SK-N-SH (cell line): ENCODE measurements around the gene LGALS8. TPM values are rescaled to one million over a fixed set of nuclear protein-coding genes. Genes with fewer than 3 reads are reported as not detected.

Experiments
- CTCF ChIA-PET: fragments of 300-600, 350-600 bp; formaldehyde crosslinking; extraction: SDS; loops from one replicate; lab custom pipeline; 2021; lab: Yijun Ruan, JAX
- POLR2A ChIA-PET: fragments of 350-600 bp; sonication (Branson Sonifier 250); formaldehyde crosslinking; extraction: SDS; loops from one replicate; lab custom pipeline; 2020; ENCODE audit warnings: antibody characterized with exemption, inconsistent platforms; lab: Yijun Ruan, JAX
- DNase-seq: peaks from one replicate; pipeline ENCODE4 v3.0.0; 2012
- H2AFZ ChIP-seq: fragments of 200-600 bp; sonication (generic); 2 replicates; pipeline ENCODE4 v1.8.1; 2016; ENCODE audit warnings: antibody characterized with exemption, mild to moderate bottlenecking, low read depth
- H3F3A ChIP-seq: fragments of 200-600 bp; sonication (generic); replicated peaks from 2 replicates; pipeline ENCODE3; 2016; ENCODE audit warnings: antibody characterized with exemption, mild to moderate bottlenecking; ENCODE audit not compliant: insufficient read depth
- H3K27ac ChIP-seq, 2 experiments: fragments of 200-500 bp in 1 of 2; fragments of 200-600 bp in 1 of 2; sonication (Bioruptor generic) in 1 of 2; sonication (generic), shearing (Covaris generic) in 1 of 2; 2 replicates each; pipeline versions ENCODE4 v1.5.1 to v1.6.1; 2014 to 2016; ENCODE audit warnings: low read depth in 2 of 2, inconsistent platforms in 1 of 2, low read length in 1 of 2, mild to moderate bottlenecking in 1 of 2, mixed read lengths in 1 of 2
- H3K27me3 ChIP-seq: fragments of 200-600 bp; sonication (generic), shearing (Covaris generic); 2 replicates; pipeline ENCODE4 v1.6.1; 2016; ENCODE audit warnings: mixed run types; ENCODE audit not compliant: insufficient read depth
- H3K36me3 ChIP-seq, 2 experiments: fragments of 200-500 bp in 1 of 2; fragments of 200-600 bp in 1 of 2; sonication (Bioruptor generic) in 1 of 2; sonication (generic) in 1 of 2; replicated peaks in 1 of 2; 2 replicates each; pipeline versions ENCODE3 to v1.5.1; 2014 to 2016; ENCODE audit warnings: low read length in 1 of 2, mild to moderate bottlenecking in 1 of 2; ENCODE audit not compliant: insufficient read depth in 2 of 2, control insufficient read depth in 1 of 2
- H3K4me1 ChIP-seq, 2 experiments: fragments of 200-500 bp in 1 of 2; fragments of 200-600 bp in 1 of 2; sonication (Bioruptor generic) in 1 of 2; sonication (generic), shearing (Covaris generic) in 1 of 2; 2 replicates each; pipeline versions ENCODE4 v1.5.1 to v1.6.1; 2014 to 2016; ENCODE audit warnings: low read depth in 1 of 2, low read length in 1 of 2, mixed run types in 1 of 2; ENCODE audit not compliant: insufficient read depth in 2 of 2, control insufficient read depth in 1 of 2
- H3K4me2 ChIP-seq: fragments of 200-600 bp; sonication (generic), shearing (Covaris generic); 2 replicates; pipeline ENCODE4 v1.6.1; 2017; ENCODE audit warnings: mixed run types
- H3K4me3 ChIP-seq, 2 experiments: fragments of 200-500 bp in 1 of 2; fragments of 200-600 bp in 1 of 2; sonication (Bioruptor generic) in 1 of 2; sonication (generic), shearing (Covaris generic) in 1 of 2; 2 replicates each; pipeline versions ENCODE4 v1.5.1 to v1.8.1; 2014 to 2016; ENCODE audit warnings: low read depth in 2 of 2, inconsistent platforms in 1 of 2, low read length in 1 of 2, mild to moderate bottlenecking in 1 of 2, mixed read lengths in 1 of 2, moderate library complexity in 1 of 2
- H3K79me2 ChIP-seq: fragments of 200-600 bp; sonication (generic); 2 replicates; pipeline ENCODE4 v1.8.1; 2017; ENCODE audit warnings: mild to moderate bottlenecking; ENCODE audit not compliant: insufficient read depth
- H3K9ac ChIP-seq: fragments of 200-600 bp; sonication (generic); 2 replicates; pipeline ENCODE4 v1.6.1; 2017; ENCODE audit warnings: mixed run types
- H3K9me2 ChIP-seq: fragments of 200-600 bp; sonication (generic); 2 replicates; pipeline ENCODE4 v1.6.1; 2017; ENCODE audit warnings: mixed run types
- H3K9me3 ChIP-seq: fragments of 200-600 bp; sonication (generic); 2 replicates; pipeline ENCODE4 v1.6.1; 2017; ENCODE audit warnings: mixed run types, mild to moderate bottlenecking, moderate library complexity
- H4K20me1 ChIP-seq: fragments of 200-600 bp; sonication (generic); 2 replicates; pipeline ENCODE4 v1.6.1; 2017; ENCODE audit warnings: mild to moderate bottlenecking, mixed run types; ENCODE audit not compliant: insufficient read depth
- CTCF ChIP-seq: fragments of 200-600 bp; sonication (generic); IDR thresholded peaks from 2 replicates; pipeline ENCODE4 v1.6.1; 2017; ENCODE audit warnings: antibody characterized with exemption, mild to moderate bottlenecking, moderate library complexity
- EP300 ChIP-seq, 2 experiments: IDR thresholded peaks; 2 replicates each; pipeline versions ENCODE4 v1.4.0 to v1.6.1; 2012; ENCODE audit warnings: borderline replicate concordance in 1 of 2, low read depth in 1 of 2, low read length in 1 of 2
- FOSL2 ChIP-seq: IDR thresholded peaks from 2 replicates; pipeline ENCODE4 v1.4.0; 2012; ENCODE audit warnings: low read depth, mild to moderate bottlenecking, moderate library complexity, borderline replicate concordance
- FOXM1 ChIP-seq: IDR thresholded peaks from 2 replicates; pipeline ENCODE4 v1.4.0; 2012; ENCODE audit warnings: low read depth, mild to moderate bottlenecking
- GATA2 ChIP-seq: sonication (generic); formaldehyde crosslinking; IDR thresholded peaks from 2 replicates; pipeline ENCODE4 v1.5.0; 2020; ENCODE audit warnings: mild to moderate bottlenecking, missing genetic modification reagents
- MXI1 ChIP-seq: IDR thresholded peaks from 2 replicates; pipeline ENCODE4 v1.6.1; 2012; ENCODE audit warnings: mild to moderate bottlenecking, low read depth, low read length, improper control_type of control experiment
- NFIC ChIP-seq: IDR thresholded peaks from 2 replicates; pipeline ENCODE4 v1.4.0; 2012; ENCODE audit warnings: borderline replicate concordance
- POLR2AphosphoS5 ChIP-seq: IDR thresholded peaks from 2 replicates; pipeline ENCODE4 v1.6.1; 2012; ENCODE audit warnings: low read depth, low read length
- RAD21 ChIP-seq: IDR thresholded peaks from 2 replicates; pipeline ENCODE4 v1.6.1; 2012; ENCODE audit warnings: mild to moderate bottlenecking, low read length
- RCOR1 ChIP-seq: fragments of 150-350 bp; IDR thresholded peaks from 2 replicates; pipeline ENCODE4 v1.6.1; 2017; ENCODE audit warnings: antibody characterized with exemption, low read length
- REST ChIP-seq: IDR thresholded peaks from 2 replicates; pipeline ENCODE4 v1.6.1; 2012; ENCODE audit warnings: mild to moderate bottlenecking, low read depth, low read length, moderate library complexity
- RFX5 ChIP-seq: IDR thresholded peaks from 2 replicates; pipeline ENCODE4 v1.6.1; 2012; ENCODE audit warnings: mild to moderate bottlenecking, improper control_type of control experiment, low read length
- SIN3A ChIP-seq: IDR thresholded peaks from 2 replicates; pipeline ENCODE4 v1.6.1; 2012; ENCODE audit warnings: low read depth, mild to moderate bottlenecking, low read length, moderate library complexity, borderline replicate concordance
- SMC3 ChIP-seq: IDR thresholded peaks from 2 replicates; pipeline ENCODE4 v1.6.1; 2012; ENCODE audit warnings: low read depth, low read length, improper control_type of control experiment
- TCF12 ChIP-seq: IDR thresholded peaks from 2 replicates; pipeline ENCODE4 v1.4.0; 2012
- USF1 ChIP-seq: IDR thresholded peaks from 2 replicates; pipeline ENCODE4 v1.4.0; 2012; ENCODE audit warnings: low read depth, borderline replicate concordance
- YY1 ChIP-seq: IDR thresholded peaks from 2 replicates; pipeline ENCODE4 v1.4.0; 2012; ENCODE audit warnings: low read depth, mild to moderate bottlenecking
- ZBTB33 ChIP-seq: IDR thresholded peaks from 2 replicates; pipeline ENCODE4 v1.4.0; 2012; ENCODE audit warnings: low read depth, borderline replicate concordance
- WGBS: methylation state at CpG from one replicate; pipeline ENCODE4 v1.1.6; 2017; ENCODE audit warnings: low lambda C conversion rate; 5-methylcytosine and 5-hydroxymethylcytosine counted together
- polyA plus RNA-seq, 3 experiments: library from polyadenylated mRNA; depleted of rRNA; stranded (reverse); fragments of >200 nt; gene quantifications; 2 replicates each; pipeline ENCODE4 v1.2.3, GENCODE V29; 2012

LGALS8 gene
- polyA plus RNA-seq, 1 of the 3 experiments (the other 2 are of a cell fraction) = 18.9 TPM

GRCh38 chr1:236558846-236559245, 35.1 kb downstream of the LGALS8 start:
- Histone ChIP-seq H3K4me1 (peaks cover 0 to 16% of the 10 kb centered on the region in 2 experiments; a peak in 2 of 4 replicates), H3K36me3 (peaks cover 72 to 94% of the 10 kb centered on the region in 2 experiments), H3K4me2 (no peak overlapping the region), H3K9me3 (no peaks in the 10 kb centered on the region), H3K9me2 (no peaks in the 10 kb centered on the region), H3K27me3 (no peaks in the 10 kb centered on the region), H4K20me1 (no peaks in the 10 kb centered on the region), H3K79me2 (no peaks in the 10 kb centered on the region), H3K4me3 (no peak overlapping the region), H3F3A (no peaks in the 10 kb centered on the region), H3K27ac (no peak overlapping the region), H3K9ac (no peak overlapping the region), H2AFZ (no peak overlapping the region)
- 95% methylated on average over 3 of the region's 3 CpGs for WGBS
- no peak for DNase-seq
- ChIA-PET CTCF (interaction anchor here (0.8 to 1.8 kb wide), 3 partner anchors 13 to 201 kb away, joined by 3 to 4 read pairs (median 3); no protein-coding TSS in a partner anchor), POLR2A (no interaction called here)
- no peak for TF ChIP-seq FOSL2
- TF ChIP-seq SIN3A = no peak
- no peak for TF ChIP-seq EP300 (IDR thresholded peaks at IDR 0.05; ENCODE audit: borderline replicate concordance in 1 of 2, low read depth in 1 of 2, low read length in 1 of 2)
- TF ChIP-seq POLR2AphosphoS5 = no peak
- no peak for TF ChIP-seq RFX5
- no peak for TF ChIP-seq ZBTB33
- no peak for TF ChIP-seq CTCF
- no peak for TF ChIP-seq NFIC
- no peak for TF ChIP-seq RCOR1
- no peak for TF ChIP-seq SMC3
- no peak for TF ChIP-seq GATA2 (CRISPR knock-in tag)

GRCh38 chr1:236560213-236560771, 36.5 kb downstream of the LGALS8 start:
- CTCF ChIA-PET = interaction anchor here (1.0 to 1.7 kb wide), 5 partner anchors 9 to 24 kb away, joined by 3 to 9 read pairs (median 3); no protein-coding TSS in a partner anchor
- POLR2A ChIA-PET = no interaction called here
- H3K36me3 ChIP-seq = peaks cover 72 to 94% of the 10 kb centered on the region in 2 experiments
- TF ChIP-seq RAD21 (no peak), POLR2AphosphoS5 (no peak), FOXM1 (no peak), REST (no peak), YY1 (no peak), TCF12 (no peak), SMC3 (no peak), GATA2 (CRISPR knock-in tag) (no peak), USF1 (no peak), MXI1 (no peak)

More at GRCh38 chr1:236560213-236560771, 36.5 kb downstream of the LGALS8 start:
- H3K27me3 ChIP-seq = no peaks in the 10 kb centered on the region
- peaks cover 0 to 16% of the 10 kb centered on the region in 2 experiments; a peak in 2 of 4 replicates for H3K4me1 ChIP-seq
- H3K4me3 ChIP-seq = no peak overlapping the region
- no peaks in the 10 kb centered on the region for H3K9me3 ChIP-seq
- no peak for DNase-seq
- 98% methylated on average over 5 of the region's 7 CpGs for WGBS
- H4K20me1 ChIP-seq = no peaks in the 10 kb centered on the region
- H3K4me2 ChIP-seq = no peak overlapping the region
- no peaks in the 10 kb centered on the region for H3K9me2 ChIP-seq
- H3K79me2 ChIP-seq = no peaks in the 10 kb centered on the region
- no peak overlapping the region for H3K9ac ChIP-seq
- no peak overlapping the region for H2AFZ ChIP-seq
- H3F3A ChIP-seq = no peaks in the 10 kb centered on the region
- H3K27ac ChIP-seq = no peak overlapping the region
